Type B pancreatic cell (in vitro differentiated cells): ENCODE data around the gene CD300LD. TPM values are rescaled to one million over a fixed set of nuclear protein-coding genes. Genes with fewer than 3 reads are reported as not detected.

ENCODE experiments used
- DNase-seq: peaks from one replicate; pipeline ENCODE4 v3.0.0; 2021; ENCODE audit warnings: mixed read lengths; ENCODE audit not compliant: unreplicated experiment; ENCODE audit errors: extremely low spot score
- H3K27ac Mint-ChIP-seq: 2 replicates; pipeline ENCODE4 v1.8.0; 2021; ENCODE audit warnings: mild to moderate bottlenecking, mixed read lengths
- H3K27me3 Mint-ChIP-seq: 2 replicates; pipeline ENCODE4 v1.8.0; 2021; ENCODE audit warnings: mixed read lengths
- H3K36me3 Mint-ChIP-seq: 2 replicates; pipeline ENCODE4 v1.8.0; 2021; ENCODE audit warnings: mixed read lengths
- H3K4me1 Mint-ChIP-seq: one replicate; pipeline ENCODE4 v1.8.0; 2021; ENCODE audit warnings: mixed read lengths; ENCODE audit not compliant: unreplicated experiment
- H3K4me3 Mint-ChIP-seq: 2 replicates; pipeline ENCODE4 v1.8.0; 2021; ENCODE audit warnings: mild to moderate bottlenecking, mixed read lengths
- H3K9me3 Mint-ChIP-seq: 2 replicates; pipeline ENCODE4 v1.8.0; 2021; ENCODE audit warnings: mixed read lengths
- total RNA-seq: library from RNA; stranded (reverse); gene quantifications from 2 replicates; pipeline ENCODE4 v1.2.1, GENCODE V29; 2021; ENCODE audit warnings: low replicate concordance
- TF ChIP-seq, protein P1 (sequence below): fragments of 200-600 bp; sonication (generic); conservative IDR thresholded peaks from 2 replicates; pipeline ENCODE4 v1.5.0; 2021; ENCODE audit warnings: antibody characterized with exemption, mild to moderate bottlenecking

CD300LD gene
- total RNA-seq, 1 donor from 2014 or later = not detected

DNA sequence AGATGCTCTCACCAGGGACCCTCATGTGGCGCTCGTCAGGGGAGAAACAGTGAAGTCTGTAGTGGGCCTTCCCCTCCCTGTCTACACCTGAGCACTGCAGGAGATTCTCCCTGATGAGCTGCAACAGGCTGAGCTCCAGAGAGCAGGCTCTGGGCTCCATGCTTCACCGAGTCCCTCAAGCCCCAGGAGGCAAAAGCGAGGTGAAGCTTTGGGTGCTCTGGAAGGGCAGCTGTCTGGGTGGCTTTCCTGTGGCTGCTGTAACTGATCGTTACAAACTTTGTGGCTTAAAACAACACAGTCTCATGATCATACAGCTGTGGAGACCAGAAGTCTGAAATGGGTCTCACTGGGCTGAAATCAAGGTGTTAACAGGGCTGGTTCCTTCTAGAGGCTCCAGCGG lies 12.1 kb upstream of the CD300LD start:
- Mint-ChIP-seq H3K9me3 (no peaks in the 10 kb centered on the region), H3K4me1 (no peaks in the 10 kb centered on the region), H3K4me3 (no peak overlapping the region), H3K27me3 (peaks cover 71% of the 10 kb centered on the region), H3K27ac (no peak overlapping the region), H3K36me3 (no peaks in the 10 kb centered on the region)
- DNase-seq = no peak
- TF ChIP-seq, protein P1, sequence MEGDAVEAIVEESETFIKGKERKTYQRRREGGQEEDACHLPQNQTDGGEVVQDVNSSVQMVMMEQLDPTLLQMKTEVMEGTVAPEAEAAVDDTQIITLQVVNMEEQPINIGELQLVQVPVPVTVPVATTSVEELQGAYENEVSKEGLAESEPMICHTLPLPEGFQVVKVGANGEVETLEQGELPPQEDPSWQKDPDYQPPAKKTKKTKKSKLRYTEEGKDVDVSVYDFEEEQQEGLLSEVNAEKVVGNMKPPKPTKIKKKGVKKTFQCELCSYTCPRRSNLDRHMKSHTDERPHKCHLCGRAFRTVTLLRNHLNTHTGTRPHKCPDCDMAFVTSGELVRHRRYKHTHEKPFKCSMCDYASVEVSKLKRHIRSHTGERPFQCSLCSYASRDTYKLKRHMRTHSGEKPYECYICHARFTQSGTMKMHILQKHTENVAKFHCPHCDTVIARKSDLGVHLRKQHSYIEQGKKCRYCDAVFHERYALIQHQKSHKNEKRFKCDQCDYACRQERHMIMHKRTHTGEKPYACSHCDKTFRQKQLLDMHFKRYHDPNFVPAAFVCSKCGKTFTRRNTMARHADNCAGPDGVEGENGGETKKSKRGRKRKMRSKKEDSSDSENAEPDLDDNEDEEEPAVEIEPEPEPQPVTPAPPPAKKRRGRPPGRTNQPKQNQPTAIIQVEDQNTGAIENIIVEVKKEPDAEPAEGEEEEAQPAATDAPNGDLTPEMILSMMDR = no peak

DNA sequence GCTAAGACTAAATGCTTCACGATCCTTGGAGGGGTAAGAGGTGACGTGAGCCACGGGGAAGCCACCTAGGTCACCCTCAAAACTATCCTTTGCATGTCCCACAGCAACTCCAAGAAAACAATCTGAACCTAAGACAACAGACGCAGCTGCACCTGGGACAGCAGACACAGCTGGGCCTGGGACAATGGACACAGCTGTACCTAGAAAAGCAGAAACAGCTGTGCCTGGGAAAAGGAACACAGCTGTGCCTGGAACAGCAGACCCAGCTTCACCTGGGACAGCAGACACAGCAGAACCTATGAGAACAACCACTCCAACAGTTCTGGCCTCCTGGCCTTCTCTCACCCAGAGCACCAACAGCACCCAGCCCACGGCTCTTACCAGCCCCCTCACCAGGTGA lies 11.7 kb upstream of the CD300LD start:
- H3K27me3 Mint-ChIP-seq = peaks cover 69% of the 10 kb centered on the region

DNA sequence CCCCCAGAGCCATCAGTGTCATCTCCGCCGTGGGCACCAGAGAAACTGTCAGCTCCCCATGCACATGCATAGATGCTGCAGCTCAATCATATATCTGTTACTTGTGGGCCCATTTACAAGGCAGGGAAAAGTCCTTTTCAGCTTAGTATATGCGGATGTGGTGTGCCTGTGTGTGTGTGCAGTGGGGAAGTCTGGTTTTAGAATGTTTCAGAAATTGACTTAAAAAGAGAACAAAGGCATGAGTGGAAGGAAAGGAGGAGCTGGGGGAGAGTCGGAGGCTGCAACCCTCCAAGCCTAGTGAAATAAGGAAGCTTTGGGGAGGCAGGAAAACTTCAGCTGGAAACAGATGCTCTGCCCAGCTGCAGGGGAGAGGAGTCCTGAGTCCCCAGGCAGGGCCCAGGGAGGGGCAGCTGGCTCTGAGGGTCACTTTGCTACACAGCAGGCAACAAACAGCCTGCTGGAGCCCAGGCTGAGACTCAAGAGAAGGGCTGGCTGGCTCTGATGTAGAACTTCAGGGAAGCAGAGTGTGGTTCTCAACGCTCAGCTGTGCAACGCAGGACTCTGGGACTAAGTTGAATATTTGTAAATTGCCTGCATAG lies 11.1 kb upstream of the CD300LD start:
- H3K27me3 Mint-ChIP-seq = peaks cover 71% of the 10 kb centered on the region
- no peak for DNase-seq

More for the DNA sequence above, 11.7 kb upstream of the CD300LD start:
- Mint-ChIP-seq H3K36me3 (no peaks in the 10 kb centered on the region), H3K9me3 (no peaks in the 10 kb centered on the region), H3K4me3 (no peak overlapping the region), H3K27ac (no peak overlapping the region), H3K4me1 (no peaks in the 10 kb centered on the region)
- TF ChIP-seq, protein P1 = no peak
- DNase-seq = no peak

DNA sequence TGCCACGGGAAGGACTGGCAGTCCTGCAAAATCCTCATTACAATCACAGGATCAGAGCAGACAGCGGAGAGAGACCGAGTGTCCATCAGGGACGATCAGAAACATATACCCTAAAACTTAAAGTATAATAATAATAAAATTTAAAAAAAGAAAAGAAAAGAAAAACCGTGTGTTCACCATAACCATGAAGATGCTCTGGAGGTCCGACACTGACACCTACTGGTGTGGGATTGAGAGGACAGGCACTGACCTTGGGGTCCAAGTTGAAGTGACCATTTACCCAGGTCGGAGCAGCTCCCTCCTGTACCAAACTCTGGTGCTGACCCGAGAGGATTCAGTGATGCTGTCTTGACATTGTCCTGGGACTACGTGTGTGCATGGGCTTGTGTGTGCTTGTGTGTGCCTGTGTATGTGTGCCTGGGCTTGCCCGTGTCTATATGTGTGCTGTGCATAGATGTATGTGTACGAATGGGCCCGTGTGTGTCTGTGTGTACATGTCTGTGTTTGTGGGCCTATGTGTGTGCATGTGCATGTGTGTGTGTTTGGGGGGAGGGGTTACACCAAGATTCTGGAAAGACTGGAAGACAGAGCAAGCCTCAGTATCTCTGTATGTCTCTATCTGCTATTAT lies 10.0 kb upstream of the CD300LD start:
- Mint-ChIP-seq H3K36me3 (no peaks in the 10 kb centered on the region), H3K27me3 (peaks cover 67% of the 10 kb centered on the region), H3K27ac (no peak overlapping the region), H3K4me1 (no peaks in the 10 kb centered on the region), H3K9me3 (no peaks in the 10 kb centered on the region), H3K4me3 (no peak overlapping the region)
- DNase-seq = no peak
- TF ChIP-seq, protein P1 = peak; percentile 82

More for the DNA sequence above, 11.1 kb upstream of the CD300LD start:
- H3K9me3 Mint-ChIP-seq = no peaks in the 10 kb centered on the region
- no peaks in the 10 kb centered on the region for H3K36me3 Mint-ChIP-seq
- no peak overlapping the region for H3K4me3 Mint-ChIP-seq
- H3K4me1 Mint-ChIP-seq = no peaks in the 10 kb centered on the region
- TF ChIP-seq, protein P1 = no peak
- no peak overlapping the region for H3K27ac Mint-ChIP-seq

DNA sequence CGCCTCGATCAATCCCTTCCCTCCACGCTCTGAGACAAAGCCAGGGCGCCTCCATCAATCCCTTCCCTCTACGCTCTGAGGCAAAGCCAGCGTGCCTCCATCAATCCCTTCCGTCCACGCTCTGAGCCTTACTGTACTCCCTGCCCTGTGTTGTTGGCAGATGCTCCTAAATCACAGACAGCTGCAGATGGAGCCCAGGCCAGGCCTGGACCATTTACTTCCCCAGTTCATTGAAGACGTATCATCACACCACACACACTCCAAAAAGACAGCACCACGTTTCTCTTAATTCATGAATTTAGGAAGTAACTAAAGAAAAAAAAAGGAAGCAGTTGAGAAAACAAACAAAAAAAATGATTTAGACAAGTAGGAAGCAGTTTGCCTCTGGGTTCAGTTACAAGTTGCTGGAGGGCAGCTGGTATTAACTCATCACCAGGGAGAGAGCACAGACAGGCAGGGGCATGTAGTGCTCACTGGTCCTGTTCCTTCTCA lies 7.4 kb upstream of the CD300LD start:
- Mint-ChIP-seq H3K9me3 (no peaks in the 10 kb centered on the region), H3K36me3 (no peaks in the 10 kb centered on the region), H3K27me3 (peaks cover 76% of the 10 kb centered on the region), H3K4me1 (no peaks in the 10 kb centered on the region), H3K27ac (no peak overlapping the region), H3K4me3 (no peak overlapping the region)
- no peak for DNase-seq
- TF ChIP-seq, protein P1 = no peak
